SU-DHL-6 (cell line): ENCODE data around the gene SPNS3.

Experiments
- H2AFZ ChIP-seq: fragments of 200-600 bp; sonication (generic); 2 replicates; pipeline ENCODE4 v1.6.1; 2014; ENCODE audit warnings: low read depth, mild to moderate bottlenecking, moderate library complexity, mixed read lengths, antibody characterized with exemption, low read length; ENCODE audit not compliant: severe bottlenecking
- H3F3A ChIP-seq: fragments of 200-600 bp; shearing (Covaris generic); 2 replicates; pipeline ENCODE4 v1.6.0; 2016; ENCODE audit warnings: antibody characterized with exemption, mild to moderate bottlenecking; ENCODE audit not compliant: insufficient read depth
- H3K27ac ChIP-seq: fragments of 200-600 bp; sonication (generic); 2 replicates; pipeline ENCODE4 v1.5.1; 2016; ENCODE audit warnings: low read depth, mild to moderate bottlenecking, low read length, moderate library complexity, mixed read lengths
- H3K27me3 ChIP-seq: fragments of 200-600 bp; sonication (generic), shearing (Covaris generic); 2 replicates; pipeline ENCODE4 v1.6.0; 2014; ENCODE audit warnings: mild to moderate bottlenecking, low read length
- H3K36me3 ChIP-seq: fragments of 200-600 bp; sonication (generic); 2 replicates; pipeline ENCODE4 v1.6.1; 2014; ENCODE audit warnings: mild to moderate bottlenecking, low read length, mixed read lengths
- H3K4me2 ChIP-seq: fragments of 300-600, 200-600 bp; shearing (Covaris generic), sonication (generic); 2 replicates; pipeline ENCODE4 v1.6.0; 2014; ENCODE audit warnings: low read length, low read depth, mild to moderate bottlenecking; ENCODE audit not compliant: poor library complexity, severe bottlenecking
- H3K4me3 ChIP-seq: fragments of 200-600 bp; sonication (generic); 2 replicates; pipeline ENCODE4 v1.5.1; 2014; ENCODE audit warnings: antibody characterized with exemption, low read length, mild to moderate bottlenecking, mixed read lengths; ENCODE audit not compliant: insufficient read depth, poor library complexity, severe bottlenecking
- H3K79me2 ChIP-seq: fragments of 200-600 bp; sonication (generic); 2 replicates; pipeline ENCODE4 v1.6.1; 2014; ENCODE audit warnings: mild to moderate bottlenecking, low read length, moderate library complexity; ENCODE audit not compliant: insufficient read depth
- H3K9ac ChIP-seq: fragments of 200-600 bp; sonication (generic); 2 replicates; pipeline ENCODE4 v1.7.0; 2014; ENCODE audit warnings: mild to moderate bottlenecking, low read length
- H3K9me2 ChIP-seq: fragments of 200-600 bp; sonication (generic); replicated peaks from 2 replicates; pipeline ENCODE4 v1.6.1; 2014; ENCODE audit warnings: low read length; ENCODE audit not compliant: insufficient read depth
- H3K9me3 ChIP-seq: fragments of 200-600 bp; sonication (generic); 2 replicates; pipeline ENCODE4 v1.6.1; 2014; ENCODE audit warnings: low read length, mixed read lengths; ENCODE audit not compliant: insufficient read depth
- H4K20me1 ChIP-seq: fragments of 200-600 bp; sonication (generic); 2 replicates; pipeline ENCODE4 v1.6.1; 2014; ENCODE audit warnings: low read depth, mild to moderate bottlenecking, antibody characterized with exemption, low read length, moderate library complexity, mixed read lengths
- CTCF ChIP-seq: fragments of 200-600 bp; sonication (generic); IDR thresholded peaks from one replicate; pipeline ENCODE4 v1.5.1; 2017; ENCODE audit warnings: antibody characterized with exemption, mild to moderate bottlenecking, low read length, moderate library complexity; ENCODE audit not compliant: insufficient read depth, poor library complexity, severe bottlenecking
- EZH2phosphoT487 ChIP-seq: fragments of 200-600 bp; sonication (generic), shearing (Covaris generic); conservative IDR thresholded peaks from 2 replicates; pipeline ENCODE4 v1.6.1; 2018; ENCODE audit warnings: mild to moderate bottlenecking, antibody characterized with exemption, low read length, moderate library complexity, mixed read lengths

SPNS3 gene

GRCh38 chr17:4532860-4533522 lies 99.3 kb downstream of the SPNS3 start:
- Histone ChIP-seq H3K79me2 (no peaks in the 10 kb centered on the region), H3K9me3 (no peaks in the 10 kb centered on the region), H3K9me2 (no peaks in the 10 kb centered on the region), H3K36me3 (no peaks in the 10 kb centered on the region), H3K27ac (no peak overlapping the region), H3K9ac (no peak overlapping the region), H3K4me2 (no peak overlapping the region), H2AFZ (no peak overlapping the region), H3K27me3 (no peaks in the 10 kb centered on the region), H3F3A (peaks cover 7% of the 10 kb centered on the region; the same call in 1 of the 2 replicates), H3K4me3 (no peak overlapping the region), H4K20me1 (no peaks in the 10 kb centered on the region)
- TF ChIP-seq EZH2phosphoT487, result no peak
- TF ChIP-seq CTCF, result no peak

- peaks cover 7% of the 10 kb centered on the region; the same call in 1 of the 2 replicates for H3F3A ChIP-seq
- no peaks in the 10 kb centered on the region for H3K79me2 ChIP-seq
- no peak for TF ChIP-seq EZH2phosphoT487
- no peak for TF ChIP-seq CTCF
- no peak overlapping the region for H3K4me3 ChIP-seq
- H3K27me3 ChIP-seq, result no peaks in the 10 kb centered on the region
- H3K9ac ChIP-seq, result no peak overlapping the region
- H4K20me1 ChIP-seq, result no peaks in the 10 kb centered on the region
- no peak overlapping the region for H3K27ac ChIP-seq
- H3K9me3 ChIP-seq, result no peaks in the 10 kb centered on the region
- no peaks in the 10 kb centered on the region for H3K36me3 ChIP-seq
- no peak overlapping the region for H2AFZ ChIP-seq
- no peaks in the 10 kb centered on the region for H3K9me2 ChIP-seq
- no peak overlapping the region for H3K4me2 ChIP-seq
Measured at GRCh38 chr17:4533523-4534504, 100.1 kb downstream of the SPNS3 start.

GRCh38 chr17:4534515-4534914 lies 100.8 kb downstream of the SPNS3 start:
- H2AFZ ChIP-seq, result no peak overlapping the region
- H3K4me3 ChIP-seq, result no peak overlapping the region
- TF ChIP-seq CTCF, result no peak
- TF ChIP-seq EZH2phosphoT487, result no peak
- peaks cover 7% of the 10 kb centered on the region; the same call in 1 of the 2 replicates for H3F3A ChIP-seq
- H3K36me3 ChIP-seq, result no peaks in the 10 kb centered on the region
- H3K9ac ChIP-seq, result no peak overlapping the region
- no peaks in the 10 kb centered on the region for H3K27me3 ChIP-seq
- no peaks in the 10 kb centered on the region for H3K79me2 ChIP-seq
- no peaks in the 10 kb centered on the region for H3K9me3 ChIP-seq
- no peak overlapping the region for H3K27ac ChIP-seq
- H4K20me1 ChIP-seq, result no peaks in the 10 kb centered on the region
- H3K4me2 ChIP-seq, result no peak overlapping the region
- H3K9me2 ChIP-seq, result no peaks in the 10 kb centered on the region
